Brain microvascular endothelial cell (primary cell): Measurements from ENCODE around the gene SYNE4.
A peak's percentile ranks its signal among the peaks of the same experiment; 100 is the strongest.

ENCODE experiments used
- DNase-seq: peaks from one replicate; pipeline ENCODE4 v3.0.0-alpha.2; 2020
- H3K27ac ChIP-seq: fragments of 250-450 bp; sonication (Bioruptor Pico); 2 replicates; pipeline ENCODE4 v1.5.1; 2020; ENCODE audit warnings: mild to moderate bottlenecking, moderate library complexity
- H3K27me3 ChIP-seq: fragments of 250-450 bp; sonication (Bioruptor Pico); replicated peaks from 2 replicates; pipeline ENCODE4 v1.5.1; 2020; ENCODE audit warnings: mild to moderate bottlenecking
- H3K36me3 ChIP-seq: fragments of 250-450 bp; sonication (Bioruptor Pico); replicated peaks from 2 replicates; pipeline ENCODE4 v1.5.1; 2020; ENCODE audit warnings: mild to moderate bottlenecking
- H3K4me3 ChIP-seq: 2 replicates; pipeline ENCODE4 v1.5.1; 2011; ENCODE audit warnings: low read depth, mild to moderate bottlenecking, control low read depth, low read length, moderate library complexity
- CTCF ChIP-seq: IDR thresholded peaks from 2 replicates; pipeline ENCODE4 v1.5.1; 2011; ENCODE audit warnings: low read depth, mild to moderate bottlenecking, moderate library complexity, low read length, control low read depth, inconsistent platforms; ENCODE audit errors: missing control alignments
- in situ Hi-C: cut with HindIII; loops from 2 replicates; pipeline ENCODE4 v1.10.0; 2017; ENCODE audit warnings: low sequenced_read_pairs, low pct_ligation_motif_present

SYNE4 gene

GRCh38 chr19:36040495-36040894 is 31.9 kb upstream of the SYNE4 start:
- no peaks in the 10 kb centered on the region for H3K27me3 ChIP-seq
- in situ Hi-C loops = no loop called here
- DNase-seq = no peak
- no peak for TF ChIP-seq CTCF
- H3K4me3 ChIP-seq = no peak overlapping the region
- H3K36me3 ChIP-seq = no peaks in the 10 kb centered on the region
- H3K27ac ChIP-seq = no peak overlapping the region

DNA sequence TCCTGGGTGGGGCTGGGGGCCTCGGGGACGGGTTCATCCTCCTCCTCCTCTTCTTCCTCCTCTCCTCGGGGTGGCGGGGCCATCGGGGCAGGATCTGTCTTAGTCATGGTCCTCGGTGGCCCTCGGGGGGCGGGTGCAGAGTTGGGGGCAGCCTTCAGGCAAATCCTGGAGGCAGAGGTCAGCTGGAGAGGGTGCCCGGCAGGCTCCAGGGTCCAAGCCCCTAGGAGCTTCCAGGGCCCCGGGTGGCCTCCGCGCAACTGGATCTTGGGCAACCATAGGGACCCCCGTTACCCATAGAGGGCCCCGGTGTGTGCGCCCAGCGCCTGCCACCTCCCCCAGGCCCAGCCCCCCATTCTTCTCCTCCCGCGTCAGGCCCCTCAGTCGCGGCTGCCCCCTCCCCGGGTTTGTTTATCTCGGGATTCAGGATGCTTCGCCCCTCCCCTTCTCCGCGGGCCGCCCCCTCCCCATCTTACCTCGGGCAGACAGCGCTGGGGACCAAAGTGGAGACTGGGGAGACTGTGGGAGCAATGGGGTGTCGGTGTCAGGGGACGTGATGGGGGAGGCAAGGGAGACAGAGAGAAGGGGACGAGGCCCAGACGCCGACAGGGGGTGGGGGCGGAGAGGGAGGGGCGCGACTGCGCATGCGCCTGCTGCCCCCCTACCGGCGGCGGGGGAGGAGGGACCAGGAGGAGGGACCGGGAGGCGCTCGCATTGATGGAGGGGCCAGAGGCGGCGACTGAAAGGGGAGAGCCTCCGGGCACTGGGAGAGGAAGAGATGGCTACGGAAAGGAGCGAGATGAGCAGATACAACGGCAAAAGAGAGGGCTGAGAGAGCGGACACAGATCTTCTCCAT is 23.9 kb upstream of the SYNE4 start, which contains the start of gene CLIP3:
Gene CLIP3 (minus strand): TSS at position 623 of the 854 bp plus-strand sequence. CDS start 516 bp downstream, at position 107.
- Histone ChIP-seq H3K36me3 (no peaks in the 10 kb centered on the region), H3K4me3 (peak within 1 kb of the TSS; percentile 74), H3K27me3 (no peaks in the 10 kb centered on the region), H3K27ac (no peak within 1 kb of the TSS)
- peak; percentile 44 for DNase-seq
- peak; percentile 29 for TF ChIP-seq CTCF
- in situ Hi-C loops = no loop called here

GRCh38 chr19:36031308-36031707 is 22.7 kb upstream of the SYNE4 start:
- DNase-seq = no peak
- in situ Hi-C loops = no loop called here
- TF ChIP-seq CTCF = no peak
- Histone ChIP-seq H3K36me3 (no peaks in the 10 kb centered on the region), H3K27me3 (no peaks in the 10 kb centered on the region), H3K4me3 (no peak overlapping the region), H3K27ac (no peak overlapping the region)

DNA sequence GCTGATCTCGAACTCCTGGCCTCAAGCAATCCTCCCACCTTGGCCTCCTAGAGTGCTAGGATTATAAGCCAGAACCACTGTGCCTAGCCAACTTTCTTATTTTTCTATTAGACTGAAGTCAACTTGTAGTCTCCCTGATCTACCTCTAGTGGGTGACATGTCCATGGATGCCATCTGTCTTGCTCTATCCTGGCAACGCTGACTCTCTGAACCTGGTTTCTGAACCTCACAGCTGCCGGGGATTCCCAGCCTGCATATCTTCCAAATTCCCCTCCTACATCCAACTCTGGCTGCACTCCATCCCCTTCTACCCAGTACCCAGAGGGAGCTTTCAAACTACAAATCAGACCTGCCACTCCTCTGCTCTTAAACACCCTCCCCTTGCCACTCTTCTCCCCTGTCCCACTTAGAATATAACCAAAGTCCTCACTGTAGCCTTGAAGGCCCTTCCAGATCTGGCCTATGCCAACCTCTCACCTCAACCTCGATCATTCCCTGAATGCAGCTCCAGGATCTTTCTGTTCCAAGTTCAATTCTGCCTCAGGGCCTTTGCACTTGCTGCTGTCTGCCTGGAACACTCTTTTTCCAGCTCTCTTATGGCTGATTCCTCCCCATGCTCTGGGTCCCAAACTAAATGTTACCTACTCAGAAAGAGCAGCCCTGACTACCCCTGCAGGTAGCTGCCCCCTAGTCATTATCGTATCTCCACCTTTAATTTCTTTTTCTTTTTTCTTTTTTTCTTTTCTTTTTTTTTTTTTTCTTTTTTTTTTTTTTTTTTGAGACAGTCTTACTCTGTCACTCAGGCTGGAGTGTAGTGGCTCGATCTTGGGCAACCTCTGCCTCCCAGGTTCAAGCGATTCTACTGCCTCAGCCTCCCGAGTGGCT is 21.9 kb upstream of the SYNE4 start:
- Histone ChIP-seq H3K27ac (no peak overlapping the region), H3K4me3 (no peak overlapping the region), H3K36me3 (peaks cover 5% of the 10 kb centered on the region), H3K27me3 (no peaks in the 10 kb centered on the region)
- in situ Hi-C loops = no loop called here
- no peak for TF ChIP-seq CTCF
- DNase-seq = no peak

DNA sequence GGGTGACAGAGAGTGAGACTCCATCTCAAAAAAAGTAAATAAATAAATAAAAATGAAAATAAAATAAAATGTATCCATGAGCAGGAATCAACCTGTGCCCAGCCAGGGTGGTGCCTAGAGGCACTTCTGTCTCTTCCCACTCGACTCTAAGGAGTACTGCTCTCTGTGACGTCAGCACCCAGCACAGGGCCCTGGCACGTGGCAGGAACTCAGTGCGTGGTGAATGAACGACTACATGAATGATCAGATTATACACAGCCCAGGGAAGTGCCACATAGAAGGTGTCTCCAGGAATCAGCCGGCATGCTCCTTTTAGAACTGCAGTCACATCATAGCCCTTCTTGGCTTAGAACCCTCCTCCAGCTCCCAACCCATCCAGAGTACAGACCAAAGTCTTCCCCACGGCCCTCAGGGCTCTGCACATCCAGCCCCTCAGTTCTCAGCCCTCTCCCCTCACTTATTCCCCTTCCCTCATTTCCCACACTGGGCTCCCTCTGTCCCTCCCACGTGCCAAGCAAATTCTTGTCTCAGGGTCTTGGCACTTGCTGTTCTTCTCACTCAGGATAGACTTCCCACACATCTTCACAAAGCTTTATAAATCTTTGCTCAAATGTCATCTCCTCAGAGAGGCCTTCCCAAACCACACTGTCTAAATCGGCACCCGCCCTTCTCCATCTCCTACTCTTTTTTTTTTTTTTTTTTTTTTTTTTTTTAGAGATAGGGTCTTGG is 19.9 kb upstream of the SYNE4 start:
- Histone ChIP-seq H3K36me3 (peaks cover 5% of the 10 kb centered on the region), H3K27ac (no peak overlapping the region), H3K4me3 (no peak overlapping the region), H3K27me3 (no peaks in the 10 kb centered on the region)
- no peak for DNase-seq
- in situ Hi-C loops = no loop called here
- TF ChIP-seq CTCF = no peak
